ENCODE data around the gene NFKBIA.
"Not testable (repeated sequence)": the region's sequence is repeated elsewhere in the genome, so short reads cannot be mapped to it uniquely, and the experiment has no call there.

NFKBIA gene, protein sequence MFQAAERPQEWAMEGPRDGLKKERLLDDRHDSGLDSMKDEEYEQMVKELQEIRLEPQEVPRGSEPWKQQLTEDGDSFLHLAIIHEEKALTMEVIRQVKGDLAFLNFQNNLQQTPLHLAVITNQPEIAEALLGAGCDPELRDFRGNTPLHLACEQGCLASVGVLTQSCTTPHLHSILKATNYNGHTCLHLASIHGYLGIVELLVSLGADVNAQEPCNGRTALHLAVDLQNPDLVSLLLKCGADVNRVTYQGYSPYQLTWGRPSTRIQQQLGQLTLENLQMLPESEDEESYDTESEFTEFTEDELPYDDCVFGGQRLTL

DNA sequence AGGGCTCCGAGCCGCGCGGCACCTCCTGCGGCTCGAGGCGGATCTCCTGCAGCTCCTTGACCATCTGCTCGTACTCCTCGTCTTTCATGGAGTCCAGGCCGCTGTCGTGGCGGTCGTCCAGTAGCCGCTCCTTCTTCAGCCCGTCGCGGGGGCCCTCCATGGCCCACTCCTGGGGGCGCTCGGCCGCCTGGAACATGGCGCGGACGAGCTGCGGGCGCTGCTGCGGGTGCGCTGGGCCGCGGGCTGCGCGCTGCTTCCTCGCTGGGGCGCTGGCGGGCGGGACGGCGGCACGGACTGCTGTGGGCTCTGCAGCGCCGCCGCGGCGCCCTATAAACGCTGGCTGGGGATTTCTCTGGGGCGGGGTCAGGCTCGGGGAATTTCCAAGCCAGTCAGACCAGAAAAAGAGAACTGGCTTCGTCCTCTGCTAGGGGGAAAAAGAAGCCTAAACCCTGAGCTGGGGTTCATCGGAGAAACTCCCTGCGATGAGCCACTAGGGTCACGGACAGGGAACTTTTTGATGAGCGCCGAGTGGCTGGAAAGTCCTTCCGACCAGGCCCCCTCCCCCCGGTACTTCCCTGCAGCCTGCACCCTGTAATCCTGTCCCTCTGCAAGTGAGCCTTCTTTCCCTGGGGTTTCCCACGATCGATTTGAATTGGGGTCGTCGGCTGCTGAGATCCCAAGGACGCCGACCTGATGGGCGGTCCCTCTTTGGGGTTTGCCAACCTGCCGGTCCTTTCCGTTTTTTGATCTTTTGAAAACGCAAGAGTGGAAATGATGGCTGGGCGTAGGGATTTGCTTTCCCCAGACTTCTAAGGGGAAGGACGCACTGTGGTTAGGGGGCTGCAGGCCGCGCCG is at the start of gene NFKBIA:
Gene NFKBIA, minus strand, starts transcription at position 301 of the 855 bp plus-strand sequence. Its CDS starts 105 bp downstream, at position 196.
- peak; percentile 89 for DNase-seq (ENCODE audit: low read depth in 2 of 2)

DNA sequence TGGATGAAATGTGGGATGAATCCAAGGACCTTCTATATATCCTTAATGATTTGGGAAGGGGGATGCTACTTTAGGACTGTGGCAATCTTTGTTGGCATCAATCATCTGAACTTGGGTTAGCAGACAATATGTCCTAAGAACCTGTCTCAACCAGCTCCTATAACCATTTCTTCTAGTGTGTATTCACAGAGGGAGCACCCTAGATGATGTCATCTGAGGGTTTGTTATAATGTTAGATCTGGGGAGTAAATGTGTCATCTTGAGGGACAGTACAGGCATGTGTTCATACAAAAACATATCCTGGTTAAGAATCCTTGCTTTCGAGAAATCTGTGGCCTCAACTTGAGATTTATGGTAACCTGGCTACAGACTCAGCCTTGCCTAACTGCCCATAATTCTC is 41.9 kb upstream of the NFKBIA start:
- DNase-seq (ENCODE audit: low read depth in 2 of 2): no peak

DNA sequence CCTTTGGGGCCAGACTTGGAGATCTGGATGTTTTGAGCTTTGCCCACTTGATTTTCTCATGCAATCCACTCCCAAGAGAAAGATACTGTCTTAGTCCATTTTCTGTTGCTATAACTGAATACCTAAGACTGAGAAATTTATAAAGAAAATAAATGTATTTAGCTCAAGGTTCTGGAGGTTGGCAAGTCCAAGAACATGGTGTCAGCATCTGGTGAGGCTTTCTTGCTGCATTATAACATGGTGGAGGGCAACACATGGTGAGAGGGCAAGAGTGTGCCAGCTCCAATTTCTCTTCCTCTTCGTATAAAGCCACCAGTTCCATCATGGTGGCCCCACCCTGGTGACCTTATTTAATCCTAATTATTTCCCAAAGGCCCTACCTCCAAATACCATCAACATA is 39.6 kb upstream of the NFKBIA start:
- no peak for DNase-seq (ENCODE audit: low read depth in 2 of 2)

DNA sequence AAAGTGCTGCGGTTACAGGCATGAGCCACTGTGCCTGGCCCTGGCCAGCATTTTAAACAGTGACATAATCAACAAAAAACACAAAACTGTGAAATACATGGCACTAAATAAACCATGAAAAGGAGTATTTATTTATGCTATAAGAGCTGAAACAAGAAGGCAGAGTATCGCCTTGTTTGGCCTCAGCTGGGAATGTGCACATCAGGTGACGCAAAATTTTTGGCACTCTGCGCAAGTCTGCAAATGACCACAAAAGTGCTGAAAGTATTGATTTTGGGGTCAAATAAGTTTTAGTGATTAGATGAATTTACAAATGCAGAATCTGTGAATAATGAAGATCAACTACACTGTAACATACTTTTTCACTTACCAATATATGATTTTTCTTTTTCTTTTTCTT is 36.6 kb upstream of the NFKBIA start:
- no peak for DNase-seq (ENCODE audit: low read depth in 2 of 2)

DNA sequence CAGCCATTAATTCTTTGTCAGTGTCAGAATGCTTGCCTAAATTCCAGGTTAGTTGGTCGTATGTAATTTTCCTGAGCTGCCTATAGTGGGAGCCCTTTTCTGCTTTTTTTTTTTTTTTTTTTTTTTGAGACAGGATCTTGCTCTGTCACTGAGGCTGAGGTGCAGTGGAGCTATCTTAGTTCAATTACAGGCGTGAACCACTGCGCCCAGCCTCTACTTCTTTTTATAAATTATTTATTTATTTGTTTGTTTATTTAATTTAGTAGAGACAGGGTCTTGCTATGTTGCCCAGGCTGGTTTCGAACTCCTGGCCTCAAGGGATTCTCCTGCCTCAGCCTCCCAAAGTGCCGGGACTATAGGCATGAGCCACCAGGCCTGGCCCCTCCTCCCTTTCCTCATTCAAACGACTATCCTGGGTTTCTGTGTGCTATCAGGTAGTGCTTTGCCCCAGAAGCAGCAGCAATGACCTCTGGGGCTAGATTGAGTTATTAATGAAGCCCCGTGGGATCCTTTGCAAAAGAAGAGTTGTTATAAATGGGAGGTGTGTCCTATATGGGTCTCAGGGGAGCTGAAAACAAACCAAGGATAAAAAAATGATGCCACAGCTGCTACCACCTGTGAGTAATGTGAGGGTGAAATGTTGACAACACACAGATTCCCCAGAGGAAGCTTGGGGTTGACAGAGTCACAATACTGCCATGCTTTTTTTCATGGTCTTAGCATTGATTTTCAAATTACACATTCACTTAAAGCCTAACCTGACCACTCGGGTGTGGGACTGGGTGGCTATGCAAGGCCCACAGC is 34.6 kb upstream of the NFKBIA start:
- DNase-seq (ENCODE audit: low read depth in 2 of 2): no peak

DNA sequence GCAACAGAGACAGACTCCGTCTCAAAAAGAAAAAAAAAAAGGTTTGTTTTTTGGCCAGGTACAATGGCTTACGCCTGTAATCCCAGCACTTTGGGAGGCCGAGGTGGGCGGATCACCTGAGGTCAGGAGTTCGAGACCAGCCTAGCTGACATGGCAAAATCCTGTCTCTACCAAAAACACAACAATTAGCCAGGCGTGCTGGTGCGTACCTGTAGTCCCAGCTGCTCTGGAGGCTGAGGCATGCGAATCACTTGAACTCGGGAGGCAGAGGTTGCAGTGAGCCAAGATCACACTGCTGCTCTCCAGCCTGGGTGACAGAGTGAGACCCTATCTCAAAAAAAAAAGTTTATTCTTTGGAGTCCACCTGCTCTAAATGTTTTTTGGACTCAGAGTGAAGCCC is 33.9 kb upstream of the NFKBIA start:
- not testable (repeated sequence) for DNase-seq (ENCODE audit: low read depth in 2 of 2)

DNA sequence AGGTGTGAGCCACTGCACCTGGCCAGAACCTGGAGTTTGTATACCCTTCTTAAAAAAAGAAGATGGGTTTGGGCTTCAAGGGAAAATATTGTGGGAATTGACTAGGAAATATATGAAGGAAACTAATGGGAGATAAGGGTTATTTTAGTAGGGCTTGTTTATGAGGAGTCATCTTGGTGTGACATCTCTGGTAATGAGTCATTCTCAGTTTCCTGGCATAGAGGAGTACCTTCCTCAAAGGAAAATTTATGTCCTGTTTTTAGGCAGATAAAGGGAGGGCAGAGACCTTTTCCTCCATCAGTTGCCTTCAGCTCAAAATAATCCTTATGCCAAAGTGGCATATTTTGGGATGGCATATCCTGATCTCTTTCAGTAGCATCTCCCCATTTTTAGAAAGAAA is 30.6 kb upstream of the NFKBIA start:
- DNase-seq (ENCODE audit: low read depth in 2 of 2): no peak

DNA sequence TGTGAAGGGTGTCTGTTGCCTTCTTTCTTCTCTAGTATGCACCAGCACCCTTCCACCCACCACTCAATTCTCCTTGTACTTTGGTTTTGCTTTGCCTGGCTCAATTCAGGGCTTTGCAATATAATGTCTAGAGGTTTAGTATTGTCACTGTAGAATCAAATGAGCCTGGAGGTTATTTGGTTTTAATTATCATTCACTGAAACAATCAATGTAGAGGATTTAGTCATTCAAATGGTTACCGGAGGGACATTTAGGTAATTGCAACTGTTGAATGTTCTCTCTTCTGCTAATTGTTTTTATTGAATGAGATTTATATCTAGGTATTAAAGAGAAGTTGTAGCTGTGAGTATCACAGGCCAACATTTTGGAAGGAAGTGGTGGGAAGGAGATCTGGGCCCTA is 29.3 kb upstream of the NFKBIA start:
- no peak for DNase-seq (ENCODE audit: low read depth in 2 of 2)

DNA sequence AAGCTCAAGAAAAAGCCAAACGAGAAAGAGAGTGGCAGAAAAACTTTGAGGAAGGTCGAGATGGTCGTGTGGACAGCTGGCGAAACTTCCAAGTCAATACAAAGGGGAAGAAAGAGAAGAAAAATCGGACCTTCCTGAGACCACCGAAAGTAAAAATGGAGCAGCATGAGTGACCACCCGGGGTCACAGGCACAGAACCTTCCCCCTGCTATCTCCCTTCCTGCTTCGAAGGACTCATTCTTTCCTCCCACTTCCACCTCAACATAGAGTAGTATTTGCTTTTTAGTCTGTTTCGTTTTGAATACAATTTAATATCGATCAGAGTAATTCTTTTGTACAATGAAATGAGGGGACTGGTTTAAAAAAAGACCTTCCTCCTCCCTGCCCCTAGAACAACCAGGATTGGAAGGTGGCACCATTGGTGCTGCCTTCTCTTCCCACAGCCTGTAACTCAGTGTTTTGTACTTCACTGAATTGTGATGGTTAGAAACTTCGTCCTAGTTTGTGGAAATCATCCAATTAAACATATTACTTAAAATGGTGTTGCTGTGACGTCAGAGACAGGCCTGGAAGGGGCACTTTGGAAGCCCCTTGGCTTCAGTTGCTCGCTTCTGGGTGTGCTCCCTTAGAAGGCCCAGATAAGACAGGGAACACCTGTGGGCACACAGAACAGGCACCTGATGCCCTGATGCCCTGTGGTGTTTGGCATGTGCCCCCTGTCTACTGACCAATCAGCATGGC is 26.1 kb upstream of the NFKBIA start:
- no peak for DNase-seq (ENCODE audit: low read depth in 2 of 2)

DNA sequence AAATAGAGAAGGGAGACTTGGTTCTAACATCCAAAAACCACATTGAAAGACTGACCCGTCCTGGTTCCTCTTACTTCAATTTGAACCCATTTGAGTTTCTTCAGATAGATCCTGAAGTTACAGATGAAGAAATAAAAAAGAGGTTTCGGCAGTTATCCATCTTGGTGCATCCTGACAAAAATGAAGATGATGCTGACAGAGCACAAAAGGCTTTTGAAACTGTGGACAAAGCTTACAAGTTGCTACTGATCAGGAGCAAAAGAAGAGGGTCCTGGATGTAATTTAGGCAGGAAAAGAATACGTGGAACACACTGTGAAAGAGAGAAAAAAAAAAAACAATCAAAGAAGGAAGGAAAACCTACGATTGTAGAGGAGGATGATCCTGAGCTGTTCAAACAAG is 25.4 kb upstream of the NFKBIA start:
- no peak for DNase-seq (ENCODE audit: low read depth in 2 of 2)

DNA sequence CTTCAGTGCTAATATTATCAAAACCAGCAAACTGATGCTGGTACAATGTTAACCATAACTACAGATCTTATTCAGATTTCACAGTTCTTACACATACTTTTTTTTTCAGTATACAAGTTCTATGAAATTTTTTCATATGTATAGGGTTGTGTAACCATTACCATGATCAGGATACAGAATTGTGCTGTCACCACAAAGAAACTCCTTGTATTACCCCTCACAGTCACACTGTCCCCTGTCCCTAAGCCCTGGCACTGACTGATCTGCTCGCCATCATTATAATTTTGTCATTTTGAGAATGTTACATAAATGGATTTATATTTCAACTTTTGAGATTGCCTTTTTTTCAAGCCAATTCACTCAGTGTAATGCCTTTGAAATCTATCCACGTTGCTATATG is 21.3 kb upstream of the NFKBIA start:
- no peak for DNase-seq (ENCODE audit: low read depth in 2 of 2)

DNA sequence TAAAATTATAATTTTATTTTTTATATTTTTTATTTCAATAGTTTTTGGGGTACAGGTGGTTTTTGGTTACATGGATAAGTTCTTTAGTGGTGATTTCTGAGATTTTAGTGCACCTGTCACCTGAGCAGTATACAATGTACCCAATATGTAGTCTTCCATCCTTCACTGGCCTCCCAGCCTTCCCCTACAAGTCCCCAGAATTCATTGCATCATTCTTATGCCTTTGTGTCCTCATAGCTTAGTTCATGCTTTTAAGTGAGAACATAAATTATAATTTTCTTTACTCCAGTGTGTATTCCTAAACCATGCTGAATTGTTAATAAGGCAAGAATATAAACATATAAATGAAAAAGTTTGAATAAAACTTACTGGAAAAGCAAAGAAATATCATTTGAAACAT is 19.1 kb upstream of the NFKBIA start:
- no peak for DNase-seq (ENCODE audit: low read depth in 2 of 2)

DNA sequence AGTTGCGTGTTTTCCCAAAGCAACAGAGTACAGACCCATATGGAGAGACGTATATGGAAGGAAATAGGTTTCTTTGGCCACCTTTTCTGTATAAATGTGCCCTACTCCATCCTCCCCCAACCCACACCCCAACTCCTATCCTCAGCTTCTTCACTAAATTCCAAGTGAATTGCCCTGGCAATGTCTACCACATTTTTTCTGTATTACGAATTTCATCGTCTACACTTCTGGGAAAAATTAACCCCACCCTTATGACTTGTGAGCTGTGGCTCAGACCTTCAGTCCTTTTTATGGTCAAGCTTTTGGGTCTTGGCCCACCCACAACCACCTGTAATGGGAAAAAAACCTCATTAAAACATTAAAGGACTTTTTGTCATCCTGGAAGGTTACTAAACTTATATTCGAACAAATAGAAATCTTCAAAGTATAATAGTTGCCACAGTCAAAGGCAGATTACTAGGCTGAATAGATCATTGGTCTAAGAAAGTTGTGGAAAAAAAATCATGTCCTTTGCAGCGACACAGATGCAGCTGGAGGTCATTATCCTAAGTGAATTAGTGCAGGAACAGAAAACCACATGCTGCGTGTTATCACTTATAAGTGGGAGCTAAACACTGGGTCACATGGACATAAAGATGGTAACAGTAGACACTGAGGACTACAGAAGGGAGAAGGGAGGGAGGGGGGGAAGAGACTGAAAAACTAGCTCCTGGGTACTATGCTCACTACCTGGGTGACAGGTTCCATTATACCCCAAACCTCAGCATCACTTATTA is 15.7 kb upstream of the NFKBIA start:
- DNase-seq (ENCODE audit: low read depth in 2 of 2): no peak

DNA sequence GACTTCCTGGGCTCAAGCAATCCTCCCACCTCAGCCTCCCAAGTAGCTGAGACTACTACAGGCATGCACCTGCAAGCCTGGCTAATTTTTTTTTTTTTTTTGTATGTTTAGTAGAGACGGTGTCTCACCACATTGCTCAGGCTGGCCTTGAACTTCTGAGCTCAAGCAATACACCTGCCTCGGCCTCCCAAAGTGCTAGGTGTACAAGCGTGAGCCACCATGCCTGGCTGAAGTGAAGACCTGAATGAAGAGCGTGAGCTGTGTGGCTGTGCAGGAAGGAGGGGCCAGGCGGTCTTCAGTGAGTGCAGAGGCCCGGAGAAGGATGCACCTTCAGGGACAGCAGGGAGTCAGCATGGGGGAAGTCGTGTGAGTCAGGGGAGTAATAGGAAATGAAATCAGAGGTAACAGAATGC is 14.9 kb upstream of the NFKBIA start:
- no peak for DNase-seq (ENCODE audit: low read depth in 2 of 2)

DNA sequence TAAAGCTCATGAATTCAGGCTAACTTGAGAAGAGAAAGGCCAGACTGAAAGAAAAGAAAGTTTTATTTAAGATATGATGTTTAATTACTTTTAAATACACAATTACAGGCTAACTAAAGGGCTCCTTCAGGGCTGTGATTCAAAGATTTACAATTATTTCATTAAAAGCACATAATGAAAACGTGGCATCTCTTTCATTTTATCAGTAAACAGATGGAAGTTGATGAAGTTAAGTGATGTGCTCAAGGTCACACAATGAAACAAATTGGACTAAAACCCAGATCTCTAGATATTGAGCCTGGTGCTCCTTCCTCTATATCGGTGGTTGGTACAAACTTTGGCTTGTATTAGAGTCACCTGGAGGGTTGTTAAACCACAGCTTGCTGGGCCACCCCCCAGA is 13.5 kb upstream of the NFKBIA start:
- DNase-seq (ENCODE audit: low read depth in 2 of 2): no peak

DNA sequence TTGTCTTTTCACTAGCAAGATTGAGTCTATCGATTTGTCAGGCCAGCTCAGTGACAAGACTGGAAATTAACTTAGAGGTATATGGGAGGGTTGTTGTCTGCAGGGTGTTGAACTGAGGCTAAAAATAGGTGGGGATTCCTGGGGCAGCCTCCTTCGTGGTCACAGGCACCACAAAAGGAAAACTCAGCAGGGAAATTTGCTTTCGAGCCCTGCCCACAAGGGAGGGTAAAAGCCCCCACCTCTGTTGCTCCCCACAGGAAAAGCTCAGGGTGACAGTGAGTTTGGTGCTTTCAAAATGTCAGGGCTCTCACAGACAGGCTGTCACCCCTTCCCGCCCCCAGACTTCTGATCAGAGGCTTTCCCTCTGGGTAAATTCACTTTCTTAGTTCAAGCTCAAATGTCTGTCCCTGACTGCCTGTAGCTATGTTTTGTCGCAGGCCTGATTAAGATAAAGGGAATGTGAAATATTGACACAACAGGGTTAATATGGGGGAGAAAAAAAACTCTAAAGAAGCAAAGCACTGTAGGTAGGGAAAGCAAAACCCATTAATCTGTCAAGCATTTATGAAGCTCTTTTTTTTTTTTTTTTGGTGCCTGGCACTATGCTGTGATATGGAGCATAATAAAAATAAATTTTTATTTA is 11.7 kb upstream of the NFKBIA start:
- DNase-seq (ENCODE audit: low read depth in 2 of 2): peak; percentile 72 to 77

DNA sequence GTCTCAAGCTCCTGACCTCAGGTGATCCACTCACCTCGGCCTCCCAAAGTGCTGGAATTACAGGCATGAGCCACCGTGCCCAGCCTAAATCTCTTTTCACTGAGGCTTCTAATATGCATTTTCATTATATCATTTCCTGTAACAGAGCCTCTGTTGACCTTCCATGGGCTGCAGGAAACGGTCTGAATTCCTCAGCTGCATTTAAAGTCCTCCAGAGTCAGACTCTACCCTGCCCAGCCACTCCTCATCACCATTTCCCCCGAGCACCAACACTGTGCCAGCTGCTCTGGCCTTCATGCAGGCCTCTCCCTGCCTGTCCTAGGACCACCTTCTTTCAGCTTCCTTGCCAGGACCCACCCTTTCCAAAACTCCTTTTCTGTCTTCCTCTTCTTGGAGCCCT is 9.8 kb upstream of the NFKBIA start:
- DNase-seq (ENCODE audit: low read depth in 2 of 2): no peak

DNA sequence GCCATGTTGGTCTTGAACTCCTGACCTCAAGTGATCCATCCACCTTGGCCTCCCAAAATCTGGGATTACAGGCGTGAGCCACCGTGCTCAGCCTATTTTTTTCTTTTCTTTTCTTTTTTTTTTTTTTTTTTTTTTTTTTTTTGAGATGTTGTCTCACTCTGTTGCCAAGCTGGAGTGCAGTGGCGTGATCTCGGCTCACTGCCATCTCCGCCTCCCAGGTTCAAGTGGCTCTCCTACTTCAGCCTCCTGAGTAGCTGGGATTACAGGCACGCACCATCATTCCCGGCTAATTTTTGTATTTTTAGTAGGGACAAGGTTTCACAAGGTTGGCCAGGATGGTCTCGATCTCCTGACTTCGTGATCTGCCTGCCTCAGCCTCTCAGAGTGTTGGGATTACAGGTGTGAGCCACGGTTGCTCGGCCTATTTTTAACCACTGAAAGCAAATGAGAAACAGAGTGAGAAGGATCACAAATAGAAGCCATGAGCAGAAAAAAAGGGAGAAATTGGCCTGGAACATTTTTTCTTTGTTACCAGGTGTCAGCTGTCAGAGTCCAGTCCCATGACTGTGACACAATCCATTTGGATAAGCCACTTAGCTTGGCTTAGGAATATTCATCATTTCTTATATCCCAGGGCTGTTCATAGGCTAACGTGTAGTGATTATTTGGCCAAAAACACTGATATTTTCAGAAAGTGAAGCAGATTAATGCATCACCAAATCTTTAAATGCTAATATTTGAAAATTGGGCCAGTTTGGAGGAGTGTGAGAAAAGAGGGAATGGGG is 7.9 kb upstream of the NFKBIA start:
- no peak for DNase-seq (ENCODE audit: low read depth in 2 of 2)

DNA sequence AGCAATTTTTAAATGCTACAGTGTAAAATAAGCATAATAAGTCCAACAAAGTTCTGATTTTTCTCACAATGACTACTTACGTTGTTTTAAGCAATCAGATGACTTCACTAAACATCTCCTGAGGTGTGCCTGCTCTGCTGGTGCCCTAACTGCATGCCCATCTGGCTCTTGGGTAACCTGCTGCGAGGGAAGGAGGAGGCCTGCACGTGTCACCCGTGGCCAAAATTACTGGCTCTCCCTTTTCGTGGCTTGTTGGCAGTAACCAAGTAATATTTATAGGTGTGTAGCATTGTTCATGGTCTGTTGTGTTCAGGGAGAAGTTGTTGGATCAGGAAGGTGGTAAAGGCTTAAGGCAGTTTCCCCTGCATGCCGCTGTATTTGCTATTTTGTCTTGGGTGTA is 6.3 kb upstream of the NFKBIA start:
- DNase-seq (ENCODE audit: low read depth in 2 of 2): no peak

DNA sequence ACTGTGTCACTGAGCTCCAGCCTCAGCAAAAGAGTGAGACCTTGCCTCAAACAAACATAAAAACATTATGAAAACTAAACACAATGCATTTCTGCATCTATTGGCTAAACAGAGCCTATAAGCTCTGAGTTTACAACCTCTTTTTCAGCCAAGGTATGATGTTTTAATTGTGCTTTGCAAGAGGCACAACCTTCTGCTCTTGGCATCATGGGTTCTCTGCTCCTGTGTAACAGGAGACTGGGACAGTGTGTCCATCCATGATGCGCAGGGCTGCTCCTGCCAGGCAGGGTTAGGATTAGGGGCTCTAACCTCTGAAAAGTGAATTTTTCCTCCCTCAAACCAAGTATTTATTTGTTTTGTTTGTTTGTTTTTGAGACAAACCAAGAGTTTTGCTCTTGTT is 5.0 kb upstream of the NFKBIA start:
- DNase-seq (ENCODE audit: low read depth in 2 of 2): no peak

Data from activated CD8-positive, alpha-beta memory T cell treated with anti-CD3 and anti-CD28 coated beads for 4 hours (primary cell).